Sigmoid colon (tissue), 4 donors: Measurements from ENCODE around the gene CYSRT1.

Experiments used
- CTCF ChIP-seq, 4 experiments: fragments of 450-650 bp in 3 of 4; fragments of 200-600 bp in 1 of 4; IDR thresholded peaks; one replicate each; pipeline ENCODE4 v1.5.1; 2016 to 2019; ENCODE audit warnings: antibody characterized with exemption in 4 of 4, mild to moderate bottlenecking in 3 of 4, moderate library complexity in 2 of 4
- EP300 ChIP-seq, 4 donors: sonication (generic); formaldehyde crosslinking; IDR thresholded peaks; one replicate each; pipeline ENCODE4 v1.6.1; 2017; ENCODE audit warnings: antibody characterized with exemption in 4 of 4
- POLR2A ChIP-seq, 2 donors: fragments of 450-650 bp; IDR thresholded peaks; one replicate each; pipeline ENCODE4 v1.6.1; 2016; ENCODE audit warnings: antibody characterized with exemption in 2 of 2, mild to moderate bottlenecking in 2 of 2, moderate library complexity in 2 of 2
- POLR2AphosphoS5 ChIP-seq, 4 donors: sonication (generic); formaldehyde crosslinking; IDR thresholded peaks; one replicate each; pipeline ENCODE4 v1.6.1; 2017; ENCODE audit warnings: antibody characterized with exemption in 4 of 4

GRCh38 chr9:137202966-137203365 is 22.0 kb upstream of the CYSRT1 start:
- TF ChIP-seq POLR2AphosphoS5 (IDR thresholded peaks at IDR 0.05) (no peak), EP300 (IDR thresholded peaks at IDR 0.05) (no peak), CTCF (IDR thresholded peaks at IDR 0.05) (no peak), POLR2A (IDR thresholded peaks at IDR 0.05) (no peak)
